ENCODE data around the gene DNAI2.
"Not testable (repeated sequence)": the region's sequence is repeated elsewhere in the genome, so short reads cannot be mapped to it uniquely, and the experiment has no call there.

The DNAI2 gene

DNA sequence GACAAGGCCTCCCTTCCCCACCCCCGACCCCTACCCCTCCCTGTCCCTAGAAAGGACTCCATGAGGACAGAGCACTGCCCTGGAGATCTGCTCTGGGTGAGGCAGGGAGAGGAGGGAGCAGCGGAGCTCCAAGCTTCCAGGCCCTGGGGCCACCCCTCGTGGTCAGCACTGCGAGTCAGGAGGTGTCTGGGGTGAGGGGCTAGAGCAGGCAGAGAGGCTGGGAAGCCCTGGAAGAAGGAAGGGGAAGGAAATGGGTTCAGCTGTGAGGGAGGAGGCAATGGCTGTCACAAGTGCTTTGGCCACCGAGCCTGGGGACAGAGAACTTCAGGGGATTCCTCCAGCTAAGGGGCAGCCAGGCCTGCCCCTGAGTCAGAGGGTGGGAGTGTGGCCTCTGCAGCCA, 28.2 kb upstream of the DNAI2 start:
- no peak for DNase-seq

DNA sequence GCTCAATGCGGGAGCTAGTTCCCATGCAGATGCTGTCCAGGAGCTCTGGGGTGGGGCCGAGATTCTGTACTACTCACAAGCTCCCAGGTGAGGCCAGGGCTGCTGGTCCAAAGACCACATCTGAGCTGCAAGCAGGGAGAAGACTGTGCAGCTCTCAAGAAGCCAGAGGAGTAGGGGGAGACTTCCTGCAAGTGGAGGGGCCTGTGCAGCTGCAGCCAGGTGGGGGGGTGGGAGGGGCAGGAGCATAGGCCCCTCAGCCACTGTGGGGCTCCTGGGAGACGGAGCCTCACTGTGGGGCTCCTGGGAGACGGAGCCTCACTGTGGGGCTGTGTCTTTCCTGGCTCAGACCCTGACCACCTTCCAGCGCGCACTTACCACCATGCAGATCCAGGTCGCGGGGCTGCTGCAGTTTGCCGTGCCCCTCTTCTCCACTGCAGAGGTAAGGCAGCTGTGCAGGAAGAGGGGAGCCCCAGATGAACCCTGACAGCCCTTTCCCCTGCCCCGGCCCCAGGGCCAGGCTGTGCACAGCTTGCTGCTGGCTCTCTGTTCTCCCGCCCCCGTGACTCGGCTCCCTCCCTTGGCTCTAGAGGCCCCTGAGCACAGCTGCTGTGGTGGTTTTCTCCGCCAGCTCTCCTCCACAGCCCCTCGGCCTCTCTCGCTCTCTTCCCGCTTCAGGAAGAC, 24.3 kb upstream of the DNAI2 start:
- DNase-seq: no peak

DNA sequence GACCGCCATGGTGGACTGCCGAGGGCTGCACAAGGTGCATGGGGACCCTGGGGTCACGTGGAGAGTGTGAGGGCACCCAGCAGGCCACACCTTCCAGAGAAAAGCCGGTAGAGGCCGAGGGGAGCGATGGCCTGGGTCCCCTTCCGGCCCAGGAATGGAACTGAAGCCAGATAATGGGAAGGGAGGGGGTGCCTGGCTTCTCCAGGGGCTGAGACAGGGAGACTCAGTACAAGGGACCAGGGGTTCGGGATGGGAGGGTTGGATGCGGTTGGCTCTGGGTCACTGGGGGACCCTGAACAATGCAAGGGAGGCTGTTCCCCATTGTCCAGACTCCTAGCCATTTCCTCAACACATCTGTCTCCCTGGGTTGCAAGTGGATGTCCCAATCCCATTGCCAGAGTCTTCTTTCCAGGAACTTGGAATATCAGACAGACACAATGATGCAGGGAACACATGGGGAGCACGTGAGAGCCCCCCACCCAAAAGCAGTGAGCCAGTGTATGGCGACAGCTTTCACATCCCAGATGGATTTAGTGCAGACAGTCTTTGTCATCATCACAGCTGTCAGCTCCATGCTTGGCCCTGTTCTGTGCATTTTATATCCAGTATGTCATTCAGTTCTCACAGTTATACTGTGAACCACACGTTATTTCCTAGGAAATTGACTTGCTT, 23.6 kb upstream of the DNAI2 start:
- DNase-seq: no peak

DNA sequence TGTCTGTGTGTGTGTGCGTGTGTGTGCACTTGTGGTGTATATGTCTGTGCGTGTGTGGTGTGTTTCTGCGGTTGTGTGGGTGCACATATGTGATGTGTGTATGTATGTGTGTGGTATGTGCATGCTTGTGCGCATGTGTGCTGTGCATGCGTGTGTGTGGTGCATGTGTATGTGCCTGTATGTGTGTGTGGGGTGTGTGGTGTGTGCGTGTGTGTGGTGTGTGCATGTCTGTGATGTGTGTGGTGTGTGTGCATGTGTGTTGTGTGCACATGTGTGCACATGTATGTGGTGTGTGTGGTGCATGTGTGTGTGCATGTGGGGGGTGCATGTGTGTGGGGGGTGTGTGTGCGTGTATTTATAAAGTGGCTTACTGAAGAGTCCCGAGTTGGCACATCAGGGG, 23.0 kb upstream of the DNAI2 start:
- DNase-seq: no peak

DNA sequence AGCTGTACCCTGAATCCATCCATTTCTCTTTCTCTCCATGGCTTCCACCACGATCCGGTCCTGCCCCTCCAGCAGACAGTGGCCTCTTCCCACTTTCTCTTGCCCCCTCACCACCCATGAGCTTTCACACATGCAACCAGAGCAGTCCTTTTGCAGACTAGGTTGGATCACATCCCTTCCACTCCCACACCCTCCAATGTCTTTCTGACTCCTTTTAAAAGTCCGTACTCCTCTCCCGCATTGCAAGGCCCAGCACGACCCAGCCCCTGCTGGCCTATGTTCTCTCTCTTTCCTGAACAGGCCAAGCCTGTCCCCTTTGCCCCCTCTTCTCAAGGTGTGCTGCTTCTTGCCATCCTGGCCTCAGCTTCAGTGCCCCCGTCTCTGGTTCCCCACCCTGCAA, 22.5 kb upstream of the DNAI2 start:
- DNase-seq: no peak

DNA sequence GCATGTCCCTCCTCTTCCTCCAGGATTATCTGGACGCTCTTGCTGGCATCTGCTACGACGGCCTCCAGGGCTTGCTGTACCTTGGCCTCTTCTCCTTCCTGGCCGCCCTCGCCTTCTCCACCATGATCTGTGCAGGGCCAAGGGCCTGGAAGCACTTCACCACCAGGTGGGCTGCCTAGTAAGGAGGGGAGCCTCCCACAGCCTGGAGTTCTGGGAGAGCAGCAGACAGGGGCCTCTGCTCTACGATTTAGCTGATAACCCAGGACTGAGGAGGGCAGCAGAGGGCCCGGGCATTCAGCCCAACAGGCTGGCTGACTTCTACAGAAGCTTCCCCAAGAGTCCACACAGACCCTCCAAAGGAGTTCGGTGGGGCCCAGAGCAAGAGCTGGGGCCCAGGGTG, 21.8 kb upstream of the DNAI2 start:
- no peak for DNase-seq

DNA sequence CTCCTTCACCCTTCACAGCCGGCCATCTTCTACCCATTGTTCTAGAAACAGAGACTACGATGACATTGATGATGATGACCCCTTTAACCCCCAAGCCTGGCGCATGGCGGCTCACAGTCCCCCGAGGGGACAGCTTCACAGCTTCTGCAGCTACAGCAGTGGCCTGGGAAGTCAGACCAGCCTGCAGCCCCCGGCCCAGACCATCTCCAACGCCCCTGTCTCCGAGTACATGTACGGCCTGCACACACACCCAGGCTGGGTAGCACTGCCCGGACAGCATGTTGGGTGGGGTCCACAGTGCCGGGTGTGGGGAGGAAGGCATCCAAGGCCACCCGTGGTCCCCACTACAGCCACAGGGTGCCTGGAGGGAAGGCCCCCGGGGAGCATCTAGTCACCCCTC, 21.0 kb upstream of the DNAI2 start:
- DNase-seq: no peak

DNA sequence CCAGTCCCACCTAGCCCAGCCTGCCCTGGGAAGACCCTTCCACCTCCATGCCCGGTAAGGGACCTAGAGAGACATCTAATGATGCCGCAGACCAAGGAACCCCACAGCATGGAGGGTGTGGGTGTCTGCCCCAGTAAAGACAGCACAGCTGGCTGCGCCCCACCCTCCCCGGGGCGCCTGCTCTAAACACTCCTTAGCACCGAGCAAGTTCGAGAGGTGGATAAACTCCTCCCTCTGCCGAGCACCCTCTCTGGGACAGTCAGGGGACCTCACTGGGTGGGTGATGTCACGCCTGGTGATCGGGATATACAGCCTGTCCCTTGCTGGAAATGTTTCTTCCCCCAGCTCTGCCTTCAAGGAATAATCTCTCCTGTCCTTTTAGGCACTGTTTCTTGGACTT, 16.7 kb upstream of the DNAI2 start:
- no peak for DNase-seq

DNA sequence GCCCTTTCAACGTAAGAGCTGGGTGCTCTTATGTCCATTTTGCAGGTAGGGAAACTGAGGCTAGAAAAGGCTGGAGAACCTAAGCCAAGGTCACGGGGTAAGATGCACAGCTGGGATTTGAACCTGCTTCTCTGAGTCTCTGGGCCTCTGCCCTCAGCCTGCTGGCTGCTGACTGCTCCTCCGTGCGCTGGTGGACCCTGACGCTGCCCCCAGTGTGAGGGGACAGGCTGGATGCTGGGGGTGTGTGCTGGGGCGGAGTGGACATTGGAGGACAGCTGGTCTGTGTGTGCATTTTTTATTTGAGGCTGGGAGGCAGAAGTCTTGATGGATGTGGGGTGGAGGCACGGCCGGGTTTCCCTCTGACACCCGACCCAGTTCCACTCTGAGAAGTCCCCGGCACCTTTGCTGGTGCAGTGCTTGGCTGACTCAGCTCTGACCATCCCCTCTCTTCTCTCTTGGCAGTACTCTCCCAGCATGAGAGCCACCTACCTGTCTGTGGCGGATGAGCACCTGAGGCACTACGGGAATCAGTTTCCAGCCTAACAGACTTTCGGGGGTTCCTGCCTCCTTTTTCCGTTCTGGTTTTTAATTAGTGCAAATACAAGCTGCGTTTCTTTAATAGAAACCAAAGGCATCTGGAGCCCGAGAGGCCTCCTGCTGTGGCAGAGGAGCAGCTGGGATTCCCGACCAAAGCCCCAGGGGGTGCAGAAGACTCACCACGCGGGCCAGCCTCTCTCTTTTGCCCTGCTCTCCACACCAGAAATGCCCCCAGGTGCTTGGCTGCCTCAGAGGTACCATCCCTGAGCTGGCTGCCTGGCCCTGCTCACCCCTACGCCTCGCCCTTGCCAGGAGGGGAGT, 14.1 kb upstream of the DNAI2 start:
- no peak for DNase-seq

DNA sequence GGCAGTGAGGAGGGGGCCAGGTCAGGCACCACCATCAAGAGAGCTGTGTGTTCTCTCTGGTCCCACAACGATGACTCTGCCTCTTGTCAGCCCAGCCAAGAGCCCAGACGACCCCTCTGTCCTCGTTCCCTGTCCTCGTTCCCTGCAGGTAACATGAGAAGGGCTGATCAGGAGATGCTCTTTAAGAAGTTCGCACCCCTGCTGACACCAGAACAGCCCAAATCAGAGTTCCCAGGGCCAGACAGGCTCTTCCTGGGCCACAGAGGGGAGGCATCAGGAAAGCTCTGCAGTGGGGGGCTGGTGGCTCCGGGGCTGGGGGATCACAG, 13.5 kb upstream of the DNAI2 start:
- DNase-seq: no peak

DNA sequence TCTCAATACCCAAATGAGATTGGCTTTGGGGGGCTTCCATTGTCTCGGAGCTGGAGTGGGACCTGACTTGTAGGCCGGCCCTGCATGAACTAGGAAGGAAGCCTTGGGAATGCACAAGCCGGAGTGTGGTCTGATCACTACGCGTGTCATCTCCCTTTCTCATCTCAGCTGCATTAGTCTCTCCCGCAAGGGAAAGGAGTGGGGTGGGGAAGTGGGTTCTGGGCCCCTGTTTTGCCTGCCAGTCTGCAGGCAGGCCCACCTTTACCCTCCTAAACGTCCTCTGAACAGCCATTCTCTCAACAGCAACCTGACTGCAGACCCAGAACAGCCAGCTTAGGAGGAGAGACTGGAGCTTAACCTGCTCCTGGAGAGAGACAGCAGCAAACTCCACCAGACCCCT, 11.4 kb upstream of the DNAI2 start:
- DNase-seq: no peak

DNA sequence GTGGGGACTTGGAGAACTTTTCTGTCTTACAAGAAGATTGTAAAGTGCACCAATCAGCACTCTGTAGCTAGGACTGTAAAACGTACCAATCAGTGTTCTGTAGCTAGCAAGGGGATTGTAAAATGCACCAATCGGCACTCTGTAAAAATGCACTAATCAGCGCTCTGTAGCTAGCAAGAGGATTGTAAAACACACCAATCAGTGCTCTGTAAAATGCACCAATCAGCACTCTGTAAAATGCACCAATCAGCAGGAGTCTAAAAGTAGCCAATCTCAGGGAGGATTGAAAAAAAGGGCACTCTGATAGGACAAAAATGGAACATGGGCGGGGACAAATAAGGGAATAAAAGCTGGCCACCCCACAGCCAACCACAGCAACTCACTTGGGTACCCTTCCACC, 7.0 kb upstream of the DNAI2 start:
- DNase-seq: not testable (repeated sequence)

DNA sequence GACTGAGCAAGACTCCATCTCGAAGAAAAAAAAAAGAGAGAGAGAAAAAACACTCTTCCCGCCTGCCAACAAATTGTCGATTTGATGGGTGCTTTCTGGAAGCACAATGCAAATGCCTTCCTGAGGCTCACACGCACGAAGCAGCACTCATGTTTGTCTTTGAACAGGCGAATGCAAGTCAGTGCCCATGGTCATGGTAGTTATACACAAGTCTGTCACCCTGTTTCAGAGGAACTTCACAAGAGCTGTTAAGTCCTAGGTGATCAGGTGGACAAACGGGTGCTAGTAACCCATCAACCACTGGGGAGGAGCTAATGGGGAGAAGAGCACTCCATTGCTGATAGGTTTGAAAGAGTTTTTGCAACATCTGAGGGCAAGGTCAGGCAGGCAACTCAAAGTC, 6.5 kb upstream of the DNAI2 start:
- DNase-seq: no peak

DNA sequence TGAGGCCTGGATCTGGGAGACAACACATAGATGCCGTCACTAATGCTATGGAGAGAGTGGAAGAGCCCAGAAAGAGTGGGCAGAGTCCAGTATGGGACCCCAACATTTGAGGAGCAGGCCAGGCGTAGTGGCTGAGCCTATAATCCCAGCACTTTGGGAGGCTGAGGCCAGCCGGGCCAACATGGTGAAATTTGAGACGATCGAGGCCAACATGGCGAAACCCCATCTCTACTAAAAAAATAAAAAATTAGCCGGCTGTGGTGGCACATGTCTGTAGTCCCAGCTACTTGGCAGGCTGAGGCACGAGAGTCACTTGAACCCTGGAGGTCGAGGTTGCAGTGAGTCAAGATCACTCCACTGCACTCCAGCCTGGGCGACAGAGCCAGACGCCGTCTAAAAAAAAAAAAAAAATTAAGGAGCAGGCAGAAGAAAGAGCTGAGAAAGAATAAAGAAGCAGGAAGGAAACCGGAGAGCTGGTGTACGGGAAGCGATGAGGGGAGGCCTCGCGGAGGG, 6.0 kb upstream of the DNAI2 start:
- DNase-seq: no peak

DNA sequence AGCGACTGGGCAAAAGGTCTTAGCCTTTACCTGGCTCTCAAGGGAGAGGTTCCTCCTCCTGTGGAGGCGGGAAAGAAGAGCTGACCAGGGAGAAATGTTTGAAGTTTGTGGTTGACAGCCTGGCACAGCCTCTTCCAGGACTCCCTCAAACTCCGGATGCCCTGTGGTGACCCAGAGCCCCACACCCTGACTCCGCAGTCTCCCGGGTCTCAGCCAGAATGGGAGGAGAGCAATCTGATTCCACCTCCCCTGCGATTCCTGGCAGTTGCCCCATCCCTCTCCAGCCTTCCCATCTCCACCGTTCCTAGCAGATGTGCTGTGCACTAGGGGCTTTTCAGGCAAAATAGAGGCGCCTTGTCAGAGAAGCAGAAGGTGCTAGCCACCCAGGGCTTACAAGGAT, 5.5 kb upstream of the DNAI2 start:
- DNase-seq: no peak

DNA sequence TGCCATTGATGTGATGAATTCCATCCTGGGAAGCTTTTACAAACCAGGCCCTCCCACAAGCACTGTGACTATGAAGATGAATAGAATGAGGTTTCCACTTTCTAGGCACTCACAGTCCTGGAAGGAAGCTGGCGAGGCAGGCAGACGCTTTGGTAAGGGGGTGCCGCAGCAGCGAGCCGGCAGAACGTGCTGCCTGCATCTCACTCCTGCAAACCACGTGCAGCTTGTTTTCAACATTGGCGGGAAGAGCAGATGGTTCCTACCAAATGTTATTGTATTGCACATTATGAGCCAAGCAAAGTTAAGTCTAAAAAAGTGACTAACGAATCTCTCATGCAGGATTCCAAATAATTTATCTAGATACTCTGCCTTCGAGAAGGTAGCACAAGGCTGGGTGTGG, 3.7 kb upstream of the DNAI2 start:
- DNase-seq: no peak

DNA sequence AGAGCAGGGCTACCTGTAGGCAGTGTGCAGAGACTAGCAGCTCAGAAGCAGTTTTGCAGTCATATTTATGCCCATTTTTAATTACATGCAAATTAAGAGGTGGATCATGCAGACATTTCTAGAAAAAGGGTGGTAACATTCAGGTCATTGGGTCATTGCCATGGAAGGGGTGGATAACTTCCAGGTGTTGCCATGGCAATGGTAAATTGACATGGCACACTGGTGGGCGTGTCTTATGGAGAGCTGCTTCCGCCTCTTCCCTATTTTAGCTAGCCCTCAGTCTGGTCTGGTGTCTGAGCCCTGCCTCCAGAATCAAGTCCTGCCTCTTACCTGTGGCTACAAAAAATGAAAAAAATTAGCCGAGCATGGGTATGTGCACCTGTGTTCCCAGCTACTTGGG, 2.8 kb upstream of the DNAI2 start:
- DNase-seq: no peak

DNA sequence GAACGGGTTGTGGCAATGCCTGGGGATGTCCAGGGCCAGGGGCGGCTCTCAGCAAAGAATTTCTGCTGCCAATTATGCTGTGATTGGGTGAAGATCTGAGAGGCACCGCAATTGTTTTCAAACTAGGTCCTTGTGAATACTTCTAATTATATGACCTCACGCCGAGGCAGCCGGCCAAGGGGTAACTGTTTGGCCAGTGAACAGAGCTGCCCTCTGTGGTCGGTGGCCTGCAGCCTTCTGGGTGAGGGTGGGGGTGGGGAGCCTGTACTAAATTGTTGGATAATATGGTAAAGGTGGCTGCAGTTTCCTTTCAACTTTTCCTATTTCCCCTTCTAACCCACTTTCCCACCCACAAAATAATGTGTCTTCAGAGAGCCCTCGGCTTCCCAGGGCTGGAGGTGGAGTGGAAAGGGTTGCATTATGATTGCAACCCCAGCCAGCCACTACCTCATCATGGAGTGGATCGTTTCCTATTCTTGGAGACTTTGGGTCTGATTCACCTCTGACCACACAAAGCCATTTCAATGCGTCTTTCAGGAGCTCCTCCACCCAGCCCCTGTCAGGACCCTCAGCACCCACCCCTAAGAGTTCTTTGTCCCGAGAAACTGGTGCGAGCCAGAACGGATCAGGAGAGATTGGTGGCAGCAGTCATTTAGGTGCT, 2.0 kb upstream of the DNAI2 start:
- no peak for DNase-seq

DNA sequence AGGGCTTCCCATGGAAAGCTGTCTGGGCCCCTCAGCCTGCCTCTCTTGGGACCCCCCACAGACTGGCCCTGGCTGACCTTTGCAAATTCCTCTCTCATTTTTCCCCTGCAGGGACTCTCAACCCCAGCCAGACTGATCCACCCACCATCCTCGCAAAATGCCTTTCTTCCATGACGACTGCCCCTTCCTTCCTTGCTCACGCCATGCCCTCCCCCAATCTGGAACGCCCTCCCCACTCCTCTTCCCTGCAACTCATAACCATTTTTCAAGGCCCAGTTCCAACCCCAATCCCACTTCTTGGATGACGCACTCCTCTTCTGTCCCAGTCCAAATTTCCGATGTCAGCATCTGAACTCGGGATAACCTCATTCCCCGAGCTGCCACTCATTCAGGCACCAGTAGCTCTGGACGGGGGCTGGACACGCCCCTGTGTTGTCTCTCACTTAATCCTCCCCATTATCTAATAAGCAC, 1.3 kb upstream of the DNAI2 start:
- no peak for DNase-seq

DNA sequence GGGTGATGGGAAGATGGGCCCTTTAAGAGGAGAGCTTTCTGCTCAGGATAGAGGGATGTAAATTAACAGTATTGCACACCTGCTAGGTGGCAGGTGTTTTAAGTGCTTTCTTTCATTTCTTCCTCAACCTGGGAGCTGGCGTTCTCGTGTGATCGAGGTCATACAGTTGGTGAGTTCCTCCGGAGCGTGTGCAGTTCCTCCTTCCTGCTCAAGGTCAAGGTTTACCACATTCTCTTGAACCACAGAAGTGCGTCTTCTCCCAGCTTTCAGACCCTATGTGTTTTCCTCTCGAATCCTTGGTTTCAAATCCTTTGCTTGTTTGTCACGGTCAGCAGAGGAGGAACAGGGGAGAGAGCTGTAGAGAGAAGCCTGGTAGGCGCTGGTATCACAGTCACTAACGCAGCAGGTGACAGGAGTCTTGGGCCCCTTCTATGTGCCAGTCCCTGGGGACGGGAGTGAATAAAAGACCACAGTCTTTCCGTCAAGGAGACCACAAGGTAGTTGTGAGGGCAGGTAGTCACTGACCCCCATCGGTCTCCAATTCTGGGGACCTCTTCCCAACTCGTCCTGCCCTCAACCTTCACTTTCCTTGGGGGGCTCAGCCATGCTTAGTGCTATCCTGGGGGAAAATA, 791 bp downstream of the DNAI2 start:
- no peak for DNase-seq

DNA sequence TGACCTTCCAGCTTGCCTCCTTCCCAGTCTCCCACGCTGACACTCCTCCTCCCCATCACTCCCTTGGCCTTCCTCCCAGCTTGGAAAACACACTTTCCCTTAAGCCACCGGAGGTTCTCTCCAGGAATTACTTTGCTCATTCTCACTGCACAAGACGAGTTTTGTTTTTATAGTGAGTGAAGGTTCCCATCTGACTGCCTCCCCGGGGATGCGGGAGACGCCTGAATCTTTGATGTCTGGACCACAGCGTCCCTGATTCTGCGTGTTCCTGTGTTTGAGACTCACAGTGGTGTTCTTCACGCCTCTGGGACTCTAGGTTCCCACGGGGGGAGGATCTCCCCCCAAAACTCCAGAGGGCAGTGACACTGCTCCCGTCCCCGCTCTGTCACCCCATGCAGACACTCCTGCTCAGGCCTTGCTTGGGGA, 2.0 kb downstream of the DNAI2 start:
- no peak for DNase-seq

DNA sequence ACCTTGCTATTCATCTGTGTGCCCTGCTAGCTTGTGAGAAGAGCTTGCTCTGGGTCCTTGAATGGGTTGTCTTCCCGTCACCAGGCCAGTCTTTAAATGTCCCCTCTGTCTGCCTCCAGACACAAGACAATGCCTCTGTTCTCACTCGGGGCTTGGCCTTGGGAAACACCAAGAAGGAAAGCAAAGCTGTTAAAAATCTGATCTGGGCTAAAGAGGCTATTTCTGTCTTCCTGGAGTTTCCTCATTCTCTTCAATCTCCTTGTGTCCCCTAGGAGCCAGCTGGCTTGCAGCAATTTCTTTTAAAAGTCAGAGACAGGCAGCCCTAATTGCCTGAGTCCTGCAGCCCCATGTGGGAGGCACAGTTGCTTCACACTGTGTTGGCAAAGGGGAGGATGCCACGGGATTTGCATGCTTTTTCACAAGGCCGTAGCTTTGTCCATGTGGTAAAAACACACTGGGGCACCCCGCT, 2.5 kb downstream of the DNAI2 start:
- no peak for DNase-seq

DNA sequence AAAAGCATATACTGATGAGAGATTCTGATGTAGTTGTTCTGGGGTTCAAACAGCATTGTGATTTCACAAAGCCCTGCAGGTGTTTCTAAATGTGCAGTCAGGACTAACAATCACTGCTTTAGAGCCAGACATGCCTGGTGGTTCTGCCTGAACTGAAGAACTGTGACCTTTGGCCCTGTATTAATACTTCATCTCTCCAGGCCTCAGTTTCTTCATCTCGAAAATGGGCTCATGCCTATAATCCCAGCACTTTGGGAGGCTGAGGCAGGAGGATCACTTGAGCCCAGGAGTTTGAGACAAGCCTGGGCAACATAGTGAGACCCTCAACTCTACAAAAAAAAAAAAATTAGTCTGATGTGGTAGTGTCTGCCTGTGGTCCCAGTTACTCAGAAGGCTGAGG, 3.9 kb downstream of the DNAI2 start:
- no peak for DNase-seq
